ENCODE results near the gene ARHGEF10L. TPM values are rescaled to one million over a fixed set of nuclear protein-coding genes. Genes with fewer than 3 reads are reported as not detected.

The ARHGEF10L gene
- polyA plus RNA-seq, 4 donors = 38.5 to 60.9 (median 48.7) TPM

- DNase-seq (ENCODE audit: low read depth in 4 of 4, low spot score in 2 of 4) = no peak
Measured at GRCh38 chr1:17546946-17547670, 7.6 kb downstream of the ARHGEF10L start.

DNA sequence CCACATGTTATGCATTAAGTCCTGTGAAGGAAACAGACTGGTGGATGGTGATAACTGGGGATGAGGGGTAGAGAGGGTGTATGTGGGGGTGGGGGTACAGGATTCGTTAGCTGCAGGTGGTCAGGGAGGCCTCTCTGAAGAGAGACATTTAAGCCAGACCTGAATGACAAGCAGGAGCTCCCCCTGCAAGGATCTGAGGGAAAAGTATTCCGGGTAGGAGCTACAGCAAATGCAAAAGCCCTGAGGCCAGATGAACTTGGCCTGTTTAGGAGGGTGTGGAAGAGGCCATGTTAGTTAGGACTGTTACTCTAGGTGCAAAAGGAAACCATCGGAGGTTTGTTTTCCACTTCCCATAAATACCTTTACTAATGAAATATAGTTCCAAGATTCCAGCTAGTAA is 9.9 kb downstream of the ARHGEF10L start:
- DNase-seq (ENCODE audit: low read depth in 4 of 4, low spot score in 2 of 4) = no peak

DNA sequence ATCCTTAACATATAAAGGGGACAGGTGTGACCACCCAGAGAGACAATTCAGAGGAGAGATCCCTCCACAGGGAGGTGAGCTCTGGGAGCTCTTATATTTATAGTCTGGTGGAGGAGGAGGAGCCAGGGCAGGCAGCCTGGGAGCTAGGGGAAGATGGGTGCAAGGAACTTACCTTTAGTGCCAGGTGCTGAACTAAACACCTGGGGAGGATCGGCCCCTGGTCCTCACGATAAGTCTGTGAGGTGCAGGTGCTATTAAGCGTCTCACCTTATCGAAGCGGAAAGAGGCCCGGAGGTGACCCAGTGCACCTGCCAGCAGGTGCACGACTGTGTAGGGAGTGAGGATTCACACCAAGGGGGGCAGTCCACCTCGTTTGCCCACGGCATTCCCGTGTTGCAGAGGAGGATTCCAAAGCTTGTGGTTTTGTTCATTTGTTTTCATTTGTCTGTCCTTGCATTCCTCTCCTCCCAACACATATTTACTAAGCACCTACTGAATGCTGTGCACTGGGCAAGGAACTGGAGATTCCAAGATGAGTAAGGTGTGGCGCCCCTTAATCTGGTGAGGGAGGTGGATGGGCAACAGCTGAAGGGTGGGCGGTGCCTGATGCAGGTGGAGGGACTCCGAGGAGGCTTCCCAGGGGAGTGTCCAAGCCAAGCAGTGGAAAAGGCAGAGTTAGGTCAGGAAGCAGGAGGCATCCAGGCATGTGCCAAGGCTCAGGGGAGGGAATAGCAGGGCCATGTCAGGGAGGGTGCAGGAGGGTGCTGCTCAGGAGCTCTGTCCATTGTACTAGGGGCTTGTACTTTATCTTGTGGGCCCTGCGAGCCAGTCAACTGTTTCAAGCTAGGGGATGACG is 11.5 kb downstream of the ARHGEF10L start:
- DNase-seq (ENCODE audit: low read depth in 4 of 4, low spot score in 2 of 4) = no peak

GRCh38 chr1:17551755-17552234 is 12.3 kb downstream of the ARHGEF10L start:
- DNase-seq (ENCODE audit: low read depth in 4 of 4, low spot score in 2 of 4) = no peak

DNA sequence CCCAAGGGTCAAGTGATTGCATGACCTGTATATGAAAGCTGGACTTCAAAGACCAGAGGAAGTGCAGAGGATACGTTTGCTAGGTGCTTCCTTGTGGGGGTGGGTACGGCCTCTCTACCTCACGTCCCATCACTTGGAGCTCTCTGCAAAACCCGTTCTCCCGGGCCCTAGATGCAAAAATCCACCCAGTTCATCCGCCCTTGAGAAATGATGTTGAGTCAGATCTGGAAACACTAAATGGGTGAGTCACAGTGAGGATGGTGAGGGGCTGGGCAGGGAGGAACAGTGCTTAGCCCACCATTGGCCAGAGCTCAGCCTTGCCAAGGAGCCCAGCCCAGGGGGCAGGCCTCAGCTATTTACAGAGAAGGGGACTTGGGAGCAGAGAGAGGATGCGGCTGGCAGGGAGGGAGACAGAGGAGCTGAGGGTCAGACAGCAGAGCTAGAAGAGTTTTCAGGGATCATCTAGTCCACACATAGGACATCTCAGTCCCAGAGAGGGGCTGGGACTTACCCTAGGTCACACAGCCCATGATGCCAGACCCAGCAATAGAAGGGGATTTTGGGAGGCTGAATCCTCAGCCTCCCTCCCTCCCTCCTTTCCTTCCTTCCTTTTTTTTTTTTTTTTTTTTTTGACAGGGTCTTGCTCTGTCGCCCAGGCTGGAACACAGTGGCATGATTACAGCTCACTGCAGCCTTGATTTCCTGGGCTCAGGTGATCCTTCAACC is 14.6 kb downstream of the ARHGEF10L start:
- no peak for DNase-seq (ENCODE audit: low read depth in 4 of 4, low spot score in 2 of 4)

DNA sequence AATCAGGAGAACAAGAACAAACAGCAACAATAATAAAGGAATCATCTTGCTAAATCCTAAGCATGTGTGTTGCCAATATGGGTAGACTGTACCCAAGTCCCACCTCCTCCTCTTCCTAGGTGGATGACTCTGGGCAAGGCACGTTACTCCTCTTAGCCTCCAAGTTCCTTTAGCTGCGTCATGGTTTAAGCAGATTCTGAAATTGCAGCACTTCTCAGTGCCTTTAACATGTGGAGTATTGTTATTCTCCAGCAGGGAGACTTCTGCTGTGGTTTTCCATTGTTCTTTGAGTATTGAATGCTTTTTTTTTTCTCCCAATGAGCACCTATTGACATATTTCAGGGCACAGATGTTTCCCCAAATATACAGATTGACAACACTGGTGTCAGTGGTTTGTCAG is 15.5 kb downstream of the ARHGEF10L start:
- no peak for DNase-seq (ENCODE audit: low read depth in 4 of 4, low spot score in 2 of 4)

GRCh38 chr1:17557986-17558385 is 18.5 kb downstream of the ARHGEF10L start:
- DNase-seq (ENCODE audit: low read depth in 4 of 4, low spot score in 2 of 4) = no peak

- no peak for DNase-seq (ENCODE audit: low read depth in 4 of 4, low spot score in 2 of 4)
Measured at GRCh38 chr1:17558541-17558940, 19.0 kb downstream of the ARHGEF10L start.

DNA sequence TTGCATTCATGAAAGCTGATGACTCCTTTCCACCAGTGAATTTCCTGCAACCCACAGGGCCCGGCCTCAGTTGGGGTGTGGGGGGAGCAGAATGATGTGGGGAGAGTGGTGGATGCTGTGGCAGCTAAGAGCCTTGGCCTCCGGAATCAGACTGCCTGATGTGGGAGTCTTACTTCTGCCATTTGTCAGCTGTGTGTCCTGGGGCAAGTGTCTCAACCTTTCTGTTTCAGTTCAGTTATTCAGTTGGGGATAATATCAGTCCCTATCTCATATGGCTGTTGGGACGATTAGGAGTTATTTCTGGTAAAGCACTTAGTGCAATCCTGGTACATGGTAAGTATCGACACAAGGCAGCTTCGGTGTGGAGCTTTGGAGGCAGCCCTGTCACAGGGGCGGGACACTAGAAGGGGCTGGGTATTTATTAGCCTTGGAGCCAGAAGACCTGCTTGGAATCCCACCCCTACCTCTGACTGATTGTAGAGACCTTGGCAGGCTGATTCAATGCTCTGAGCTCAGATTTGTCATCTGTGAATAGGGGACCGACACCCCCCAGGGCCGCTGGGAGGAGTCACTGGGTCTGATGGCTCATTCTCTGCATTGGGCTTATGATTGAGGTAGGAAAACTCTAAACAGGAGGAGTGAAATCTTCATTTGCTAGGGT is 19.6 kb downstream of the ARHGEF10L start:
- no peak for DNase-seq (ENCODE audit: low read depth in 4 of 4, low spot score in 2 of 4)

GRCh38 chr1:17559615-17560419 is 20.3 kb downstream of the ARHGEF10L start:
- peak in 1 of 4 donors; percentile 73 for DNase-seq (ENCODE audit: low read depth in 4 of 4, low spot score in 2 of 4)

GRCh38 chr1:17561247-17561548 is 21.7 kb downstream of the ARHGEF10L start:
- DNase-seq (ENCODE audit: low read depth in 4 of 4, low spot score in 2 of 4) = no peak

GRCh38 chr1:17561561-17561985 is 22.1 kb downstream of the ARHGEF10L start:
- no peak for DNase-seq (ENCODE audit: low read depth in 4 of 4, low spot score in 2 of 4)

GRCh38 chr1:17562375-17562774 is 22.9 kb downstream of the ARHGEF10L start:
- DNase-seq (ENCODE audit: low read depth in 4 of 4, low spot score in 2 of 4) = no peak

DNA sequence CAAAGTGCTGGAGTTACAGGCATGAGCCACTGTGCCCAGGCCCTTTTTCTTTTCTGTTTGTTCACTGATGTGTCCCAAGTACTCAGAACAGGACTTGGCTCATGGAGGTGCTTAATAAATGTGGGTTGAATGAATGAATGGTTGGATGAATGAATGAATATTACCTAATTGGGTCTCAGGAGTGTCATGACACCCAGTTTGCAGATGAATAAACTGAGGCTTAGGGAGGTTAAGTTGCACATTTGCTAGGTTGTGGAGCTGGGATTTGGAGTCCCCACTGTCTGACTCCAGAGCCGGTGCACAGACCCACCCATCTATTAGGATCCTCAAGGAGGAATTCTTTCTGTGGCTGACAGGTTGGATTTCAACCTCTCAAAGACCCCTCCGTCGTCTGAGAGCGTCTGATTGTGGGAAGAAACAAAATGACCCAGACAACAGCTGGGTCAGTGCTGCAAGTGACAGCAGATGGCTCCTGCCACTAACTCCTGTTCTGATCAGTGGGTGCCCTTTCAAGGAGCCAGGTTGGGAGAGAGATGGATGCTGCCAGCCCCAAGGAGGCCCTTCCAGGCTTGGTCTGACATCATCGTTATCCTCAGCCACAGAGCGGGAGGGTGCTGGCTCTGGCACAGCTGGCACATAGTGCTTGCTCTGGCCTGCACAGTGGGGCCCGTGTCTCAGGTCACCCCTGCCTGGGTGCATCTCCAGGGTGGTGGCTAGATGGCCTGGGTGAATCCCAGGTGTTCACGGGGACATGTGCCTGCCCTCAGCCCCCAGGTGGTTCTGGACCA is 24.2 kb downstream of the ARHGEF10L start:
- DNase-seq (ENCODE audit: low read depth in 4 of 4, low spot score in 2 of 4) = no peak

DNA sequence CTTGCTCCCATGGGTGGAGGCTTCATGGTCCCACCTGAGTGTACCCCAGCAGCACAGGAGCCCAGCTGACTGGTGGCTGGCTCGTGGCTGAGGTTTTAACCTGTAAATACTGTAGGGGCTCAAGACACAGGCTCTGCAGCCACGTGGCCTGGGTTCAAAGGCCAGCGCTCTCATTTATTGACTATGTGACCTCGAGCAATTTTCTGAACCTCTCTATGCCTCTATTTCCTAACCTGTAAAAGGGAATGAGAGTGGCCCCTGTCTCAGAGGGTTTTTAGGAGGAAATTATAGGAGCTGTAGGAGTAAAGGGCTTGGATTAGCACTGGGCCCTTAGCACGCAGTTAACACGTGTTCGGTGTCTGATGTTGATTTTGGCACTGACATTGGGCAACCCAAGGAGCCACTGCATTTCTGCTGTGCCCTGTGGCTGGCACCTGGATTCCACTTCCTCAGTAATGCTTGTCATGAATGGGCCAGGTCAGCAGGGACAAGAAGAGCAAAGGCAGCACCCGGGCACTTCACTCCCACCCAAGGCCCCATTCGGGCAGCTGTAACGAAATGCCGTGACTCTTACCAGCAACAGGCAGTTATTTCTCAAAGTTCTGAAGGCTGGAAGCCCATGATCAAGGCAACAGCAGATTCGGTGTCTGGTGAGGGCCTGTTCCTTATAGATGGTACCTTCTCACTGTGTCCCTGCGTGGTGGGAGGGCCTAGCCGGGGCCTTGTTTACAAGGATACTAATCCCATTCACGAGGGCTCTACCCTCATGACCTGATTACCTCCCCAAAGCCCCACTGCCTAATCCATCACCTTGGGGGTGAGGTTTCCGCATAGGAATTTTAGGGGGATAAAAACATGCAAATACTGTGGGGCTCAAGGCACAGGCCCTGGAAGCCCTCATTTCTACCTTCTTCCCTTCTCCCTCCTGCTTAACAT is 25.2 kb downstream of the ARHGEF10L start:
- no peak for DNase-seq (ENCODE audit: low read depth in 4 of 4, low spot score in 2 of 4)

- no peak for DNase-seq (ENCODE audit: low read depth in 4 of 4, low spot score in 2 of 4)
Measured at GRCh38 chr1:17565461-17566252, 26.2 kb downstream of the ARHGEF10L start.

- no peak for DNase-seq (ENCODE audit: low read depth in 4 of 4, low spot score in 2 of 4)
Measured at GRCh38 chr1:17566417-17566816, 26.9 kb downstream of the ARHGEF10L start.
